Left lung (tissue), 10 donors: Measurements from ENCODE around the gene SCLY. TPM values are rescaled to one million over a fixed set of nuclear protein-coding genes. Genes with fewer than 3 reads are reported as not detected.

Experiments
- ATAC-seq: fragments of 200-7000 bp; cut with Tn5 transposase; one replicate; pipeline ENCODE4 v1.9.1; 2020; ENCODE audit warnings: moderate library complexity
- DNase-seq, 4 donors: peaks; one replicate each; pipeline ENCODE4 v3.0.0-alpha.2; 2013 to 2020
- H3K27ac ChIP-seq, 2 donors: fragments of 200-600 bp; sonication (generic) in 1 of 2; one replicate each; pipeline versions ENCODE4 v1.5.0 to v1.8.0; 2020 to 2021
- H3K27me3 ChIP-seq, 2 donors: fragments of 200-600 bp; sonication (generic) in 1 of 2; one replicate each; pipeline versions ENCODE4 v1.5.0 to v1.8.0; 2020 to 2021
- H3K36me3 ChIP-seq, 2 donors: fragments of 200-600 bp; sonication (generic) in 1 of 2; one replicate each; pipeline versions ENCODE4 v1.5.0 to v1.8.0; 2020 to 2021
- H3K4me1 ChIP-seq, 2 donors: fragments of 200-600 bp; one replicate each; pipeline ENCODE4 v1.8.0; 2021
- H3K4me3 ChIP-seq, 2 donors: fragments of 200-600 bp; sonication (generic) in 1 of 2; one replicate each; pipeline versions ENCODE4 v1.5.0 to v1.8.0; 2020 to 2021; ENCODE audit warnings: mild to moderate bottlenecking in 1 of 2
- H3K9me3 ChIP-seq, 2 donors: fragments of 200-600 bp; sonication (generic) in 1 of 2; one replicate each; pipeline versions ENCODE4 v1.5.0 to v1.8.0; 2020 to 2021
- CTCF ChIP-seq, 2 donors: fragments of 200-600 bp; sonication (generic) in 1 of 2; IDR thresholded peaks; one replicate each; pipeline versions ENCODE4 v1.5.0 to v1.8.0; 2021; ENCODE audit warnings: antibody characterized with exemption in 2 of 2
- intact Hi-C, 2 donors: fragments of 100-400 bp; cut with DNase I; formaldehyde crosslinking; loops; one replicate each; pipeline versions ENCODE4 v1.11.2 to v1.14.2; 2022
- polyA plus RNA-seq, 6 donors: library from polyadenylated mRNA; unstranded; fragments of 120-200 nt; gene quantifications; one replicate each; pipeline ENCODE4 v1.2.1, GENCODE V29; 2013; ENCODE audit not compliant: insufficient read length in 6 of 6
- total RNA-seq, 2 donors: library from RNA; stranded (reverse); fragmentation: NEBNext Ultra II Directional; extraction: Animal tissue kit (Norgen Biotek cat#: 25700); gene quantifications; one replicate each; pipeline ENCODE4 v1.2.1, GENCODE V29; 2021
- donor health status: DM: no; HTN: yes; CAD: no.
- donor health status: DM: no; HTN: no; CAD: no.

SCLY gene
- total and polyA plus RNA-seq, 8 donors: 10.9 to 20.9 (median 15.2) TPM

DNA sequence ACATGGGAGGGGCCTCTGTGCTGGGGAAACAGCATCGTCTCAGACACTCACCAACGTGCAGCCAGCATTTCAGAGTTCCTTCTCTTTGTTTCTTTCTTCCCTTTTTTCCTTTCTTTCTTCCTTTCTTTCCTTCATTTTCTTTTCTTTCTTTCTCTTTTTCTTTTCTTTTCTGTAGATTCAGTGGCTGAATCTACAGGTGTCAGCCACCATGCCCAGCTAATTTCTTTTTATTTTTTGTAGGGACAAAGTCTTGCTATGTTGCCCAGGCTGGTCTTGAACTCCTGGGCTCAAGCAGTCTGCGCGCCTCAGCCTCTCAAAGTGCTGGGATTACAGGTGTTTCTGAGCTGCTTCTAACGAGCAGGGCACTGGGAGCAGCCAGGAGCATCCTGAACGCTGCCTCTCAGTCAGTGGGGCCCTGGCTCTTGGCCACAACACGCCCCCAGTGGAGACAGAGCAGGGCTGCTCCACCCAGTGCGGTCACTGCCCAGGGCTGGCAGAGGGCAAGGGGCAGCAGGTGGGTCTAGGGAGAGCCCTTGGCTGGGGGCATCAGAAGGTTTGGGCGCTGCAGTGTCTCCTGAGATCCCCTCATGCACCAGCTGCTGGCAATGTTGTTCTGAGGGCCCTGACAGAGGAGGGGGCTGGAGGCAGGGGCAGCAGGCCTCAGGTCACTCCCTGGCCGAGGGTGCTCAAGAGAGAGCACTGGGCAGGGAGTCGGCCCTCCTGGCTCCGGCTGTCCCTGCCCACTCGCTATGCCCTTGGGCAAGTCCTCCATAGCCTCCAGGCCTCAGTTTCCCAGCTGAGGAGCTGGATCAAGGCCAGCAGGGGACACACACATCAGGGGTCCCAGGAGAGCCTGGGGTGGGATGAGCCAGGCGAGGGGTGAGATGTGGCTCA is 72.9 kb downstream of the SCLY start:
- peaks cover 0 to 19% of the 10 kb centered on the region in 2 donors for H3K4me1 ChIP-seq
- no peak for ATAC-seq
- no peak for TF ChIP-seq CTCF (IDR thresholded peaks at IDR 0.05)

DNA sequence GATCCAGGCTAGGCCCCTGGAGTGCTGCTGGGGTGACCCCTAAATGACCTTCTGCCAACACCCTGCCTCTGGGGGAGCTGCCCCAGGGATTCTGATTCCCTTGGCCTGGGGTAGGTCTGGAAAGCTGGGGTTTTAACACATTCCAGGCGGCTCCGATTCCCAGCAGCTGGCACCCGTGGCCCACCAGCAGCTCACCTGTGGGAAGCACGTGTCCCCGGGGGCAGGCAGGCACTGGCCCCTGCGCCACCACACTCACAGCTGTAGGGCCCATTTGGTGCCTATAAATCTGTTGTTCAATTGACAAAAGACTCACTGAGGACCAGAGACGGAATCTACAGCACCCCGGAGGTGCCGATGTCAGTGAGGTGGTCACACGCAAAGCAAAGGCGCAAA is 73.6 kb downstream of the SCLY start:
- intact Hi-C loops: no loop called here
- no peak overlapping the region for H3K4me3 ChIP-seq
- H3K36me3 ChIP-seq: no peaks in the 10 kb centered on the region
- no peaks in the 10 kb centered on the region for H3K9me3 ChIP-seq
- TF ChIP-seq CTCF (IDR thresholded peaks at IDR 0.05): no peak
- H3K27me3 ChIP-seq: peaks cover 0 to 13% of the 10 kb centered on the region in 2 donors
- DNase-seq (peak in 1 of 4 donors; percentile 55), ATAC-seq (no peak)
- peaks cover 0 to 22% of the 10 kb centered on the region in 2 donors for H3K4me1 ChIP-seq
- no peak overlapping the region for H3K27ac ChIP-seq

More for the DNA sequence above, 72.9 kb downstream of the SCLY start:
- H3K9me3 ChIP-seq: no peaks in the 10 kb centered on the region
- H3K4me3 ChIP-seq: no peak overlapping the region
- H3K36me3 ChIP-seq: no peaks in the 10 kb centered on the region
- intact Hi-C loops: no loop called here
- no peak overlapping the region for H3K27ac ChIP-seq
- H3K27me3 ChIP-seq: peaks cover 0 to 13% of the 10 kb centered on the region in 2 donors
- peak in 1 of 4 donors; percentile 45 for DNase-seq

- Histone ChIP-seq H3K4me1 (peaks cover 0 to 22% of the 10 kb centered on the region in 2 donors), H3K9me3 (no peaks in the 10 kb centered on the region), H3K36me3 (no peaks in the 10 kb centered on the region), H3K27me3 (peaks cover 0 to 12% of the 10 kb centered on the region in 2 donors), H3K27ac (no peak overlapping the region), H3K4me3 (no peak overlapping the region)
- no peak for TF ChIP-seq CTCF (IDR thresholded peaks at IDR 0.05)
- intact Hi-C loops: no loop called here
- ATAC-seq (no peak), DNase-seq (peak in 1 of 4 donors; percentile 37)
Measured at GRCh38 chr2:238135601-238136150, 74.9 kb downstream of the SCLY start.

- peaks cover 0 to 34% of the 10 kb centered on the region in 2 donors for H3K4me1 ChIP-seq
- ATAC-seq (peak; percentile 25), DNase-seq (peak in 3 of 4 donors; percentile 41 to 77 (median 51))
- intact Hi-C loops: no loop called here
- peaks cover 0 to 12% of the 10 kb centered on the region in 2 donors for H3K27me3 ChIP-seq
- H3K27ac ChIP-seq: no peak overlapping the region
- TF ChIP-seq CTCF (IDR thresholded peaks at IDR 0.05): no peak
- H3K4me3 ChIP-seq: no peak overlapping the region
- no peaks in the 10 kb centered on the region for H3K36me3 ChIP-seq
- H3K9me3 ChIP-seq: no peaks in the 10 kb centered on the region
Measured at GRCh38 chr2:238136820-238137537, 76.2 kb downstream of the SCLY start.
